DND-41 (cell line): Measurements from ENCODE around the gene SPDYE4.

Experiments
- CTCF ChIP-seq: IDR thresholded peaks from 2 replicates; pipeline ENCODE4 v1.5.1; 2012; ENCODE audit warnings: borderline replicate concordance, low read length, moderate library complexity, mild to moderate bottlenecking; ENCODE audit not compliant: poor library complexity, severe bottlenecking; ENCODE audit errors: extremely low read depth
- EZH2 ChIP-seq: IDR thresholded peaks from 3 replicates; pipeline ENCODE4 v1.6.1; 2012; ENCODE audit warnings: borderline replicate concordance, low read depth, mild to moderate bottlenecking, moderate library complexity, low read length, inconsistent platforms; ENCODE audit not compliant: severe bottlenecking

- TF ChIP-seq CTCF (no peak), EZH2 (no peak)
Observed at GRCh38 chr17:8791248-8791909, 33.0 kb upstream of the SPDYE4 start.
